HepG2 (cell line): ENCODE data around the gene TMEM87B. TPM values are rescaled to one million over a fixed set of nuclear protein-coding genes. Genes with fewer than 3 reads are reported as not detected.

Experiments used
- ARNTL ChIP-seq: sonication (generic); formaldehyde crosslinking; IDR thresholded peaks from 2 replicates; pipeline ENCODE4 v1.4.0; 2020; ENCODE audit warnings: mild to moderate bottlenecking, missing genetic modification reagents
- BRD4 ChIP-seq: sonication (generic); formaldehyde crosslinking; IDR thresholded peaks from 2 replicates; pipeline ENCODE4 v1.4.0; 2020; ENCODE audit warnings: missing genetic modification reagents
- CCDC6 ChIP-seq: sonication (generic); formaldehyde crosslinking; IDR thresholded peaks from 2 replicates; pipeline ENCODE4 v1.8.1; 2022; ENCODE audit warnings: mild to moderate bottlenecking, missing genetic modification reagents, moderate library complexity
- CHD2 ChIP-seq: IDR thresholded peaks from 2 replicates; pipeline ENCODE4 v1.6.1; 2011; ENCODE audit warnings: low read depth, low read length, improper control_type of control experiment
- DMTF1 ChIP-seq: sonication (generic); formaldehyde crosslinking; IDR thresholded peaks from 2 replicates; pipeline ENCODE4 v1.4.0; 2020; ENCODE audit warnings: mild to moderate bottlenecking, missing genetic modification reagents
- HHEX ChIP-seq: IDR thresholded peaks from 2 replicates; pipeline ENCODE4 v1.6.1; 2016; ENCODE audit warnings: control low read depth
- MXI1 ChIP-seq: IDR thresholded peaks from 3 replicates; pipeline ENCODE4 v1.6.1; 2012; ENCODE audit warnings: low read depth, low read length, inconsistent platforms, borderline replicate concordance
- NCOA1 ChIP-seq: sonication (generic); formaldehyde crosslinking; IDR thresholded peaks from 2 replicates; pipeline ENCODE4 v1.9.0; 2021; ENCODE audit warnings: missing genetic modification reagents
- NFE2L1 ChIP-seq: sonication (generic); formaldehyde crosslinking; IDR thresholded peaks from 2 replicates; pipeline ENCODE4 v1.4.0; 2020; ENCODE audit warnings: missing genetic modification reagents, mild to moderate bottlenecking, borderline replicate concordance
- NR2F1 ChIP-seq, 2 experiments: fragments of 450-650 bp in 1 of 2; formaldehyde crosslinking in 1 of 2; IDR thresholded peaks; 2 replicates each; pipeline versions ENCODE4 v1.5.0 to v1.6.1; 2016 to 2020; ENCODE audit warnings: mild to moderate bottlenecking in 1 of 2, missing compliant biosample characterization in 1 of 2, missing genetic modification reagents in 1 of 2, moderate library complexity in 1 of 2
- NR3C1 ChIP-seq: sonication (generic); formaldehyde crosslinking; IDR thresholded peaks from 2 replicates; pipeline ENCODE4 v1.4.0; 2020; ENCODE audit warnings: missing genetic modification reagents
- NRL ChIP-seq: sonication (generic); formaldehyde crosslinking; IDR thresholded peaks from 2 replicates; pipeline ENCODE4 v1.5.0; 2020; ENCODE audit warnings: missing genetic modification reagents, mild to moderate bottlenecking, moderate library complexity, borderline replicate concordance
- RBAK ChIP-seq: sonication (generic); formaldehyde crosslinking; IDR thresholded peaks from 2 replicates; pipeline ENCODE4 v1.5.1; 2020; ENCODE audit warnings: mild to moderate bottlenecking, missing genetic modification reagents
- ZC3H4 ChIP-seq: sonication (generic); formaldehyde crosslinking; IDR thresholded peaks from 2 replicates; pipeline ENCODE4 v1.4.0; 2020; ENCODE audit warnings: missing genetic modification reagents, borderline replicate concordance
- ZHX2 ChIP-seq, 2 experiments: sonication (generic) in 1 of 2; formaldehyde crosslinking in 1 of 2; IDR thresholded peaks; 2 replicates each; pipeline versions ENCODE4 v1.6.1 to v1.9.0; 2014 to 2022; ENCODE audit warnings: antibody characterized with exemption in 1 of 2, borderline replicate concordance in 1 of 2, inconsistent platforms in 1 of 2, low read depth in 1 of 2, missing genetic modification reagents in 1 of 2
- ZMAT3 ChIP-seq: sonication (generic); formaldehyde crosslinking; conservative IDR thresholded peaks from 2 replicates; pipeline ENCODE4 v1.7.0; 2021; ENCODE audit warnings: missing genetic modification reagents
- ZNF230 ChIP-seq: sonication (generic); formaldehyde crosslinking; IDR thresholded peaks from 2 replicates; pipeline ENCODE4 v1.4.0; 2020; ENCODE audit warnings: mild to moderate bottlenecking, missing genetic modification reagents
- ZNF616 ChIP-seq: sonication (generic); formaldehyde crosslinking; IDR thresholded peaks from 2 replicates; pipeline ENCODE4 v1.5.0; 2020; ENCODE audit warnings: low read depth, mild to moderate bottlenecking, missing genetic modification reagents
- polyA plus RNA-seq, 8 experiments: library from polyadenylated mRNA; depleted of rRNA in 3 of 8; stranded (reverse) in 7 of 8; unstranded in 1 of 8; fragments of >200 nt; fragmentation: Illumina TruSeq in 4 of 8; extraction: Trizol in 4 of 8; gene quantifications; 2 replicates each; pipeline versions ENCODE4 v1.2.1 to v1.2.3, GENCODE V29; 2011 to 2016; ENCODE audit warnings: low read depth in 4 of 8, missing spikeins in 1 of 8, mixed read lengths in 1 of 8; ENCODE audit not compliant: insufficient read depth in 1 of 8
- total RNA-seq, 5 experiments: library from RNA; depleted of rRNA; stranded (reverse); fragments of >200 nt; fragmentation: Illumina TruSeq; extraction: Trizol; gene quantifications; 2 replicates each; pipeline ENCODE4 v1.2.3, GENCODE V29; 2016; ENCODE audit warnings: low read depth in 1 of 5
- TF ChIP-seq, protein P1 (sequence below): sonication (generic); formaldehyde crosslinking; IDR thresholded peaks from 2 replicates; pipeline ENCODE4 v1.5.1; 2020; ENCODE audit warnings: mild to moderate bottlenecking, missing genetic modification reagents, moderate library complexity

TMEM87B gene
- total and polyA plus RNA-seq, 2 of the 13 experiments (the other 11 are each of a cell fraction or from before 2014, with no cell fraction given) = 15.1 to 16.2 TPM

GRCh38 chr2:112053917-112054846, 887 bp upstream of the TMEM87B start (continued):
- no peak for TF ChIP-seq NR2F1 (CRISPR knock-in tag; IDR thresholded peaks at IDR 0.05)
- TF ChIP-seq RBAK (CRISPR knock-in tag) = no peak
- TF ChIP-seq ZNF616 (CRISPR knock-in tag) = no peak
- no peak for TF ChIP-seq BRD4 (CRISPR knock-in tag)
- no peak for TF ChIP-seq NR3C1 (CRISPR knock-in tag)
- no peak for TF ChIP-seq CCDC6 (CRISPR knock-in tag)
- TF ChIP-seq NFE2L1 (CRISPR knock-in tag) = no peak
- no peak for TF ChIP-seq ZHX2 (IDR thresholded peaks at IDR 0.05; ENCODE audit: low read depth)
- no peak for TF ChIP-seq ZHX2 (CRISPR knock-in tag; IDR thresholded peaks at IDR 0.05; ENCODE audit: borderline replicate concordance)
- TF ChIP-seq NRL (CRISPR knock-in tag) = peak; percentile 58; the same call in 1 of the 2 replicates
- TF ChIP-seq ZC3H4 = no peak
- TF ChIP-seq DMTF1 = no peak
- peak; percentile 52; the same call in 1 of the 2 replicates for TF ChIP-seq ARNTL (CRISPR knock-in tag)
- no peak for TF ChIP-seq ZNF230 (CRISPR knock-in tag)
- no peak for TF ChIP-seq CHD2
- TF ChIP-seq, protein P1, sequence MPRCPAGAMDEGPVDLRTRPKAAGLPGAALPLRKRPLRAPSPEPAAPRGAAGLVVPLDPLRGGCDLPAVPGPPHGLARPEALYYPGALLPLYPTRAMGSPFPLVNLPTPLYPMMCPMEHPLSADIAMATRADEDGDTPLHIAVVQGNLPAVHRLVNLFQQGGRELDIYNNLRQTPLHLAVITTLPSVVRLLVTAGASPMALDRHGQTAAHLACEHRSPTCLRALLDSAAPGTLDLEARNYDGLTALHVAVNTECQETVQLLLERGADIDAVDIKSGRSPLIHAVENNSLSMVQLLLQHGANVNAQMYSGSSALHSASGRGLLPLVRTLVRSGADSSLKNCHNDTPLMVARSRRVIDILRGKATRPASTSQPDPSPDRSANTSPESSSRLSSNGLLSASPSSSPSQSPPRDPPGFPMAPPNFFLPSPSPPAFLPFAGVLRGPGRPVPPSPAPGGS = no peak
- TF ChIP-seq HHEX (CRISPR knock-in tag) = no peak
- no peak for TF ChIP-seq NCOA1 (CRISPR knock-in tag)
- 0 out of 2 replicates have a peak, but pooled peaks have one; percentile 69 for TF ChIP-seq ZMAT3
- no peak; the same call in 2 of the 3 replicates for TF ChIP-seq MXI1
